Epithelial cell of esophagus (primary cell): Measurements from ENCODE around the gene TMEM41A.
A peak's percentile ranks its signal among the peaks of the same experiment; 100 is the strongest.
"Not testable (repeated sequence)": the region's sequence is repeated elsewhere in the genome, so short reads cannot be mapped to it uniquely, and the experiment has no call there.

Source experiments
- DNase-seq: peaks from one replicate; pipeline ENCODE4 v3.0.0; 2010; ENCODE audit warnings: low read depth
- H3K4me3 ChIP-seq: 2 replicates; pipeline ENCODE4 v1.5.1; 2011; ENCODE audit warnings: mild to moderate bottlenecking, low read length, control low read depth
- TF ChIP-seq, protein P1 (sequence below): IDR thresholded peaks from 2 replicates; pipeline ENCODE4 v1.5.1; 2011; ENCODE audit warnings: low read depth, mild to moderate bottlenecking, low read length, control low read depth, inconsistent platforms; ENCODE audit not compliant: insufficient read depth; ENCODE audit errors: missing control alignments

The TMEM41A gene

GRCh38 chr3:185490241-185490640 is 8.6 kb downstream of the TMEM41A start:
- DNase-seq = peak; percentile 57
- H3K4me3 ChIP-seq = no peak overlapping the region
- TF ChIP-seq, protein P1, sequence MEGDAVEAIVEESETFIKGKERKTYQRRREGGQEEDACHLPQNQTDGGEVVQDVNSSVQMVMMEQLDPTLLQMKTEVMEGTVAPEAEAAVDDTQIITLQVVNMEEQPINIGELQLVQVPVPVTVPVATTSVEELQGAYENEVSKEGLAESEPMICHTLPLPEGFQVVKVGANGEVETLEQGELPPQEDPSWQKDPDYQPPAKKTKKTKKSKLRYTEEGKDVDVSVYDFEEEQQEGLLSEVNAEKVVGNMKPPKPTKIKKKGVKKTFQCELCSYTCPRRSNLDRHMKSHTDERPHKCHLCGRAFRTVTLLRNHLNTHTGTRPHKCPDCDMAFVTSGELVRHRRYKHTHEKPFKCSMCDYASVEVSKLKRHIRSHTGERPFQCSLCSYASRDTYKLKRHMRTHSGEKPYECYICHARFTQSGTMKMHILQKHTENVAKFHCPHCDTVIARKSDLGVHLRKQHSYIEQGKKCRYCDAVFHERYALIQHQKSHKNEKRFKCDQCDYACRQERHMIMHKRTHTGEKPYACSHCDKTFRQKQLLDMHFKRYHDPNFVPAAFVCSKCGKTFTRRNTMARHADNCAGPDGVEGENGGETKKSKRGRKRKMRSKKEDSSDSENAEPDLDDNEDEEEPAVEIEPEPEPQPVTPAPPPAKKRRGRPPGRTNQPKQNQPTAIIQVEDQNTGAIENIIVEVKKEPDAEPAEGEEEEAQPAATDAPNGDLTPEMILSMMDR = no peak

DNA sequence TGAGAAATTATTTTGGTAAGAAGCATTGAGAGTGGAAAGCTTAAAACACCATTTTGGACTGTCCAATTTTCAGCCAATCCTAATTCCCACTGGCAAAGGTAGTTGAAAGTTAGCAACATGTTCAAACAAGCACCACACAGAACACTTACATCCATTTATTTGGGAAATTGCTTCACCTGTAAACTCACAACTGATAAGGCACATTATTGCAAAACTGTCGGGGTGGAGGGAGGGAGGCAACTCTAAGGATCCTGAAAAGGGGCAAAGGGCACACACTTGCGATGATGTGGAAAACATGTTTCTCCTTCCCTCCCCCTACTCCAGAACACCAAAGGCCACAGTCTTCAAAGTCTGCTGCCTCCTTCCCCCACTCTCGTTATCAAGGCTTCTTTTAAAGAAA is 9.4 kb downstream of the TMEM41A start:
- DNase-seq = peak; percentile 58
- TF ChIP-seq, protein P1 = no peak

GRCh38 chr3:185488465-185488864 is 10.4 kb downstream of the TMEM41A start:
- no peak overlapping the region for H3K4me3 ChIP-seq
- TF ChIP-seq, protein P1 = no peak
- DNase-seq = no peak

More for the DNA sequence above, 9.4 kb downstream of the TMEM41A start:
- H3K4me3 ChIP-seq = no peak overlapping the region

GRCh38 chr3:185486394-185486793 is 12.4 kb downstream of the TMEM41A start:
- TF ChIP-seq, protein P1 = no peak
- no peak for DNase-seq
- no peak overlapping the region for H3K4me3 ChIP-seq

- no peak overlapping the region for H3K4me3 ChIP-seq
- DNase-seq = no peak
- TF ChIP-seq, protein P1 = no peak
Observed at GRCh38 chr3:185484296-185484695, 14.5 kb downstream of the TMEM41A start.

DNA sequence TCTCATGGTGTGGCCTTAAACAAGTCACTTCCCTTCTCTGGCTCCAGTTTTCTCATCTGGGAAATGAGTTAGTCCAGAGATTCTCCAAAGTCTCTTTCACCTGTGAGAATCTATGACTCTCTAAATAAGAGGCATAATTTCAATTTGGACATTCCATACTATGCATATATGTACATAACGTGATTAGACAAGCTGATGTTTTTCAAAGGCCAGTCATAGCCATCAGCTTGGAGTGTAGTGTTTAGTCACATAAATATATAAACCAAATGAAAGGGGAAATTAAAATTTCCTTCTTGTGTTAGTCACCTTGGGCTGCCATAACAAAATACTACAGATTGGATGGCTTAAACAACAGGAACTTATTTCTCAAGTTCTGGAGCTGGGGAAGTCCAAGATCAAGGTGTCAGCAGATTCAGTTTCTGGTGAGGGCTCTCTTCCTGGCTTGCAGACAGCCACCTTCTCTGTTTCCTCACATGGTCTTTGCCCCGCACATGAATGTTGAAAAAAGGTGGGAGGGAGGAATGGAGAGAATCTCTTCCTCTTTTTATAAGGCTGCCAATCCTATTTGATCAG is 19.4 kb downstream of the TMEM41A start:
- H3K4me3 ChIP-seq = no peak overlapping the region
- no peak for DNase-seq
- TF ChIP-seq, protein P1 = no peak

DNA sequence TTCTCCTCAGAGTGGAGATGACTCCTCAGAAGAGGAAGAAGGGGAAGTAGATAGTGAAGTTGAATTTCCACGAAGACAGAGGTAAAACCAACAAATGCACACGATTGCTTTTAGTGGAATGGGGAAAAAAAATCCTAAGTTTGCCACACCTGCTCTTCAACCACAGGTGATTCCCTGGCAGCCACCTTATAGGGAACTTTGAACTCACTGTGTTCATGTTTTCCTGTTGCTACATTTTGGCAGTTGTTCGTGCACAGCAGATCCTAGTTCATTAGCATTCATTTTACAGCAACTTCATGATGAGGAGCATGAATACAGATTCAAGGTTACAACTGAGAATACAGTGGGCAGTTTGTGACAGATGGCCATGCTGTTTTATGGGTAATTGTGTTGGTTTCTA is 21.5 kb downstream of the TMEM41A start:
- no peak overlapping the region for H3K4me3 ChIP-seq
- no peak for DNase-seq
- TF ChIP-seq, protein P1 = no peak

DNA sequence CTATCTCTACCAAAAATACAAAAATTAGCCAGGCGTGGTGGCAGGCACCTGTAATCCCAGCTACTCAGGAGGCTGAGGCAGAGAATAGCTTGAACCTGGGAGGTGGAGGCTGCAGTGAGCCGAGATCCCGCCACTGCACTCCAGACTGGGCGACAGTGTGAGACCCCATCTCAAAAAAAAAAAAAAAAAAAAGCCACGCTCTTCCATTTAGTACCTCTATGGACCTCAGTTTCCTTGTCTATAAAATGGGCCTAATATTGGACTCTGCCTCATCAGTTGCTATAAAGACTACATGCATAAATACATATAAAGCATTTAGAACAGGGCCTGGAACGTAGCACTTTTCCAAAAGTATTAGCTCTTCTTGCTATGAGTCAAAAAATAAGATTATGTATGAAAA is 23.9 kb downstream of the TMEM41A start:
- H3K4me3 ChIP-seq, DNase-seq: not testable (repeated sequence)
